K562 (cell line): ENCODE measurements around the gene CDS2. TPM values are rescaled to one million over a fixed set of nuclear protein-coding genes. Genes with fewer than 3 reads are reported as not detected.
A peak's percentile ranks its signal among the peaks of the same experiment; 100 is the strongest.

Experiments used
- ATAC-seq: fragments of 200-7000 bp; cut with Tn5 transposase; 3 replicates; pipeline ENCODE4 v1.9.1; 2020; ENCODE audit warnings: moderate library complexity
- BruUV-seq: library from RNA; stranded (reverse); fragments of 400-500 nt; replicated peaks from 2 replicates; lab custom pipeline; 2021; lab: Mats Ljungman, UMichigan
- CTCF ChIA-PET: fragments of 300-600 bp; formaldehyde crosslinking; extraction: SDS; loops from one replicate; lab custom pipeline; 2021; ENCODE audit warnings: low intra/inter-chr PET ratio; lab: Yijun Ruan, JAX
- POLR2A ChIA-PET: fragments of 300-600, 350-650 bp; sonication (Branson Sonifier 250); formaldehyde crosslinking; extraction: SDS; loops from one replicate; lab custom pipeline; 2021; ENCODE audit warnings: antibody characterized with exemption, inconsistent platforms; lab: Yijun Ruan, JAX
- DNase-seq, 4 experiments: peaks; one replicate each; pipeline versions ENCODE4 v3.0.0 to v3.0.0-alpha.2; 2011 to 2018; ENCODE audit warnings: low spot score in 3 of 4, mixed read lengths in 3 of 4; ENCODE audit errors: extremely low read depth in 1 of 4
- FAIRE-seq: peaks from 2 replicates; lab custom pipeline; 2011; peaks lifted over from hg19 to GRCh38; lab: Jason Lieb, UNC
- H2AFZ ChIP-seq: 2 replicates; pipeline ENCODE4 v1.6.0; 2011; ENCODE audit warnings: low read depth, low read length, control low read depth, inconsistent platforms
- H3K27ac ChIP-seq: fragments of 200-600 bp; 3 replicates; pipeline ENCODE4 v1.8.0; 2011; ENCODE audit warnings: low read depth, mild to moderate bottlenecking, control low read depth, inconsistent platforms, low read length, moderate library complexity, mixed read lengths; ENCODE audit errors: extremely low read depth
- H3K27me3 ChIP-seq, 2 experiments: fragments of 300-600 bp in 1 of 2; 2 replicates in 1 of 2; 3 replicates in 1 of 2; pipeline versions ENCODE4 v1.6.0 to v1.8.0; 2011; ENCODE audit warnings: inconsistent platforms in 2 of 2, low read length in 2 of 2, mild to moderate bottlenecking in 1 of 2, mixed read lengths in 1 of 2, moderate library complexity in 1 of 2; ENCODE audit not compliant: control insufficient read depth in 2 of 2, insufficient read depth in 2 of 2
- H3K36me3 ChIP-seq: fragments of 300-600 bp; 3 replicates; pipeline ENCODE4 v1.8.0; 2011; ENCODE audit warnings: mild to moderate bottlenecking, low read length, inconsistent platforms; ENCODE audit not compliant: control insufficient read depth, insufficient read depth
- H3K4me1 ChIP-seq, 2 experiments: fragments of 200-600 bp in 1 of 2; replicated peaks in 1 of 2; 2 replicates in 1 of 2; 3 replicates in 1 of 2; pipeline versions ENCODE4 v1.5.1 to v1.8.0; 2011; ENCODE audit warnings: inconsistent platforms in 2 of 2, low read length in 2 of 2, mild to moderate bottlenecking in 1 of 2, mixed read lengths in 1 of 2, moderate library complexity in 1 of 2; ENCODE audit not compliant: control insufficient read depth in 2 of 2, insufficient read depth in 2 of 2
- H3K4me2 ChIP-seq: 2 replicates; pipeline ENCODE4 v1.6.1; 2011; ENCODE audit warnings: low read length, control low read depth, inconsistent platforms, mixed read lengths; ENCODE audit not compliant: insufficient read depth
- H3K4me3 ChIP-seq: fragments of 200-600 bp; sonication (generic), shearing (Covaris generic); 2 replicates; pipeline ENCODE4 v1.5.1; 2016; ENCODE audit warnings: control low read depth, inconsistent platforms
- H3K79me2 ChIP-seq: fragments of 200-600 bp; 3 replicates; pipeline ENCODE4 v1.8.0; 2011; ENCODE audit warnings: low read length, inconsistent platforms; ENCODE audit not compliant: control insufficient read depth, insufficient read depth
- H3K9ac ChIP-seq, 2 experiments: 2 replicates each; pipeline versions ENCODE4 v1.6.0 to v1.6.1; 2011; ENCODE audit warnings: low read depth in 2 of 2, low read length in 2 of 2, control low read depth in 1 of 2, inconsistent platforms in 1 of 2, mild to moderate bottlenecking in 1 of 2, mixed read lengths in 1 of 2; ENCODE audit not compliant: insufficient read depth in 1 of 2
- H3K9me1 ChIP-seq: one replicate; pipeline ENCODE4 v1.6.0; 2011; ENCODE audit warnings: inconsistent platforms, mild to moderate bottlenecking, low read length, moderate library complexity; ENCODE audit not compliant: control insufficient read depth, insufficient read depth
- H3K9me3 ChIP-seq: replicated peaks from 2 replicates; pipeline ENCODE4 v1.5.1; 2011; ENCODE audit warnings: low read depth, low read length, inconsistent platforms; ENCODE audit not compliant: control insufficient read depth, insufficient read depth
- H4K20me1 ChIP-seq: replicated peaks from 2 replicates; pipeline ENCODE4 v1.6.1; 2011; ENCODE audit warnings: low read length, inconsistent platforms, mixed read lengths; ENCODE audit not compliant: control insufficient read depth, insufficient read depth
- EGR1 ChIP-seq: fragments of 450-650 bp; conservative IDR thresholded peaks from 2 replicates; pipeline ENCODE4 v1.6.1; 2017; ENCODE audit warnings: mild to moderate bottlenecking
- SIN3A ChIP-seq, 2 experiments: fragments of 150-350 bp in 1 of 2; IDR thresholded peaks; 2 replicates each; pipeline ENCODE4 v1.6.1; 2011 to 2016; ENCODE audit warnings: borderline replicate concordance in 2 of 2, low read depth in 2 of 2, low read length in 2 of 2, mild to moderate bottlenecking in 2 of 2, moderate library complexity in 2 of 2; ENCODE audit not compliant: control insufficient read depth in 1 of 2
- ZFPM2 ChIP-seq: fragments of 250-450 bp; sonication (Bioruptor Pico); IDR thresholded peaks from 2 replicates; pipeline ENCODE4 v1.5.1; 2022; ENCODE audit warnings: mild to moderate bottlenecking
- WGBS: fragments of 100-300 bp; shearing (Covaris generic); methylation state at CpG from one replicate; pipeline ENCODE4 v1.1.6; 2016; ENCODE audit warnings: low coverage, mixed read lengths; ENCODE audit not compliant: insufficient coverage; ENCODE audit errors: missing lambda C conversion rate; 5-methylcytosine and 5-hydroxymethylcytosine counted together
- in situ Hi-C: fragments of 300-500 bp; cut with MboI; formaldehyde crosslinking; loops from 4 replicates; pipeline ENCODE4 v1.15.0; 2018; ENCODE audit warnings: inconsistent platforms, mixed read lengths
- intact Hi-C: fragments of 100-400 bp; cut with micrococcal nuclease; formaldehyde crosslinking; loops from 2 replicates; pipeline ENCODE4 v1.14.2; 2022
- polyA plus RNA-seq, 8 experiments: library from polyadenylated mRNA; depleted of rRNA in 4 of 8; stranded (reverse) in 5 of 8; unstranded in 3 of 8; fragments of >200 nt; fragmentation: Nextera tagmentation in 2 of 8; fragmentation: Illumina TruSeq in 1 of 8; extraction: Ambion mirVana in 2 of 8; extraction: Trizol in 1 of 8; gene quantifications; 2 replicates each; pipeline versions ENCODE4 v1.2.1 to v1.2.3, GENCODE V29; 2011 to 2014; ENCODE audit warnings: inconsistent platforms in 1 of 8, missing spikeins in 1 of 8
- total RNA-seq, 7 experiments: library from RNA; depleted of rRNA in 6 of 7; stranded (reverse); fragments of >200 nt in 6 of 7; fragmentation: Illumina TruSeq in 2 of 7; extraction: Trizol in 2 of 7; gene quantifications; 2 replicates each; pipeline versions ENCODE4 v1.2.1 to v1.2.3, GENCODE V29; 2011 to 2021; ENCODE audit warnings: low replicate concordance in 1 of 7

The CDS2 gene
- total and polyA plus RNA-seq, 9 of the 15 experiments (the other 6 are each of a cell fraction or from before 2014, with no cell fraction given) = 6.4 to 46.4 (median 12.2) TPM

GRCh38 chr20:5118220-5119142 is 8.3 kb upstream of the CDS2 start:
- Histone ChIP-seq H3K36me3 (peaks cover 48% of the 10 kb centered on the region), H3K9me1 (no peaks in the 10 kb centered on the region), H3K4me3 (peak overlapping the region; percentile 77), H3K9me3 (no peaks in the 10 kb centered on the region)
- ChIA-PET CTCF (interaction anchor here (0.9 kb wide), 1 partner anchor 74 kb away, joined by 3 read pairs; no protein-coding TSS in a partner anchor), POLR2A (interaction anchor here (1.0 to 1.7 kb wide), 4 partner anchors 10 to 73 kb away, joined by 3 to 8 read pairs (median 3); no protein-coding TSS in a partner anchor)
- peak; percentile 26; the same call in 1 of the 2 replicates for TF ChIP-seq EGR1
- TF ChIP-seq ZFPM2 (CRISPR knock-in tag) = no peak
- TF ChIP-seq SIN3A (IDR thresholded peaks at IDR 0.05; ENCODE audit: borderline replicate concordance in 2 of 2, control insufficient read depth in 1 of 2, low read depth in 2 of 2, low read length in 2 of 2) = peak in 1 of 2 experiments; percentile 17; a peak in 1 of 4 replicates
- TF ChIP-seq, all 486 proteins: peak for 2
- ATAC-seq (no peak), FAIRE-seq (peak; percentile 19), DNase-seq (peak in 1 of 4 experiments; percentile 9)
- intact Hi-C loops = no loop called here
- H3K27me3 ChIP-seq = no peaks in the 10 kb centered on the region
- 1% methylated on average over 21 of the region's 23 CpGs for WGBS
- no TSS peak for BruUV-seq
- in situ Hi-C loops = no loop called here
- peak overlapping the region; percentile 94 for H3K27ac ChIP-seq
- H3K4me1 ChIP-seq = peaks cover 13 to 16% of the 10 kb centered on the region in 2 experiments; a peak in 3 of 5 replicates
- peak overlapping the region; percentile 84 for H2AFZ ChIP-seq
- H4K20me1 ChIP-seq = peaks cover 14% of the 10 kb centered on the region
- H3K79me2 ChIP-seq = peaks cover 42% of the 10 kb centered on the region
- H3K4me2 ChIP-seq = peak overlapping the region; percentile 91
- H3K9ac ChIP-seq = peak overlapping the region; percentile 94 to 97
